ENCODE measurements around the gene KCNIP4. TPM values are rescaled to one million over a fixed set of nuclear protein-coding genes. Genes with fewer than 3 reads are reported as not detected.

KCNIP4 gene
- total and polyA plus RNA-seq, 2 donors (not counting 1 experiment from before 2014, with no cell fraction given), result not detected

DNA sequence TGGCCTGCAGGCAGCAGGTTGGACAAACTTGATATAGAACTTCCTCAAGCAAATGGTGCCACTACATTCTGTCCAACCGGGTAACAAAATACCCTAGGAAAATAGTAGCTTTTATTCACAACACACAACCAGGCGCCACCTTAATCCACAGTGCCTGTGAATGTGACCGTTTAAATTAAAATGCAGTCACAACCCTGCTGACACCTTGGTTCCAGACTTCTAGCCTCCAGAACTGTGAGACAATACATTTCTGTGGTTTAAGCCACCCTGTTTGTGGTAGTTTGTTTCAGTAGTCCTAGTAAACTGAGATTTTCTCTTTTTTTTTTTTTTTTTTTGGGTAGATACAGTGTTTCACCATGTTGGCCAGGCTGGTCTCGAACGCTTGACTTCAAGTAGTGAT, 672.5 kb downstream of the KCNIP4 start:
- Histone ChIP-seq H3K4me1 (ENCODE audit: control insufficient read depth in 2 of 2, insufficient read depth in 2 of 2, low read length in 2 of 2) (no peaks in the 10 kb centered on the region), H3K9me3 (ENCODE audit: control extremely low read depth in 1 of 3, control insufficient read depth in 2 of 3, insufficient read depth in 1 of 3, low read length in 2 of 3) (no peaks in the 10 kb centered on the region), H3K79me2 (ENCODE audit: control insufficient read depth, insufficient read depth, low read length) (no peaks in the 10 kb centered on the region), H3K27me3 (replicated peaks in 1 of 4; ENCODE audit: control extremely low read depth in 1 of 4, control insufficient read depth in 3 of 4, insufficient read depth in 4 of 4, low read length in 3 of 4) (no peaks in the 10 kb centered on the region), H3K27ac (ENCODE audit: low read length in 2 of 2) (no peak overlapping the region), H3K9ac (ENCODE audit: low read length) (no peak overlapping the region), H3K4me3 (ENCODE audit: control extremely low read depth in 1 of 5, extremely low read depth in 1 of 5, insufficient read depth in 1 of 5, low read depth in 2 of 5, low read length in 4 of 5) (no peak overlapping the region), H3K4me2 (replicated peaks; ENCODE audit: low read depth, low read length, poor library complexity, severe bottlenecking) (no peak overlapping the region), H3K36me3 (replicated peaks in 1 of 2; ENCODE audit: control extremely low read depth in 1 of 2, control insufficient read depth in 1 of 2, extremely low read depth in 1 of 2, insufficient read depth in 2 of 2, low read length in 1 of 2) (no peaks in the 10 kb centered on the region), H4K20me1 (ENCODE audit: control insufficient read depth, insufficient read depth, low read length, poor library complexity, severe bottlenecking) (no peaks in the 10 kb centered on the region), H2AFZ (ENCODE audit: insufficient read depth, low read depth, low read length, poor library complexity, severe bottlenecking) (no peak overlapping the region)
- ATAC-seq (ENCODE audit: low read depth), result no peak
- no peak overlapping the region for H3K27ac Mint-ChIP-seq
- 96% methylated on average over 5 of the region's 5 CpGs for WGBS (ENCODE audit: insufficient coverage)
- DNase-seq, result no peak
- no peak overlapping the region for H3K4me3 Mint-ChIP-seq
- H3K9me3 Mint-ChIP-seq (ENCODE audit: insufficient read depth), result peaks cover 2% of the 10 kb centered on the region
- intact Hi-C loops (cut with micrococcal nuclease), result no loop called here
- TF ChIP-seq, protein P1, sequence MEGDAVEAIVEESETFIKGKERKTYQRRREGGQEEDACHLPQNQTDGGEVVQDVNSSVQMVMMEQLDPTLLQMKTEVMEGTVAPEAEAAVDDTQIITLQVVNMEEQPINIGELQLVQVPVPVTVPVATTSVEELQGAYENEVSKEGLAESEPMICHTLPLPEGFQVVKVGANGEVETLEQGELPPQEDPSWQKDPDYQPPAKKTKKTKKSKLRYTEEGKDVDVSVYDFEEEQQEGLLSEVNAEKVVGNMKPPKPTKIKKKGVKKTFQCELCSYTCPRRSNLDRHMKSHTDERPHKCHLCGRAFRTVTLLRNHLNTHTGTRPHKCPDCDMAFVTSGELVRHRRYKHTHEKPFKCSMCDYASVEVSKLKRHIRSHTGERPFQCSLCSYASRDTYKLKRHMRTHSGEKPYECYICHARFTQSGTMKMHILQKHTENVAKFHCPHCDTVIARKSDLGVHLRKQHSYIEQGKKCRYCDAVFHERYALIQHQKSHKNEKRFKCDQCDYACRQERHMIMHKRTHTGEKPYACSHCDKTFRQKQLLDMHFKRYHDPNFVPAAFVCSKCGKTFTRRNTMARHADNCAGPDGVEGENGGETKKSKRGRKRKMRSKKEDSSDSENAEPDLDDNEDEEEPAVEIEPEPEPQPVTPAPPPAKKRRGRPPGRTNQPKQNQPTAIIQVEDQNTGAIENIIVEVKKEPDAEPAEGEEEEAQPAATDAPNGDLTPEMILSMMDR (IDR thresholded peaks at IDR 0.05), result no peak
- no peak for TF ChIP-seq EZH2 (IDR thresholded peaks at IDR 0.05; ENCODE audit: borderline replicate concordance, insufficient read depth, low read depth, low read length, poor library complexity, severe bottlenecking)
- H3K27me3 Mint-ChIP-seq, result no peaks in the 10 kb centered on the region
- ChIA-PET POLR2A (no interaction called here), CTCF (no interaction called here)
- no peaks in the 10 kb centered on the region for H3K4me1 Mint-ChIP-seq

DNA sequence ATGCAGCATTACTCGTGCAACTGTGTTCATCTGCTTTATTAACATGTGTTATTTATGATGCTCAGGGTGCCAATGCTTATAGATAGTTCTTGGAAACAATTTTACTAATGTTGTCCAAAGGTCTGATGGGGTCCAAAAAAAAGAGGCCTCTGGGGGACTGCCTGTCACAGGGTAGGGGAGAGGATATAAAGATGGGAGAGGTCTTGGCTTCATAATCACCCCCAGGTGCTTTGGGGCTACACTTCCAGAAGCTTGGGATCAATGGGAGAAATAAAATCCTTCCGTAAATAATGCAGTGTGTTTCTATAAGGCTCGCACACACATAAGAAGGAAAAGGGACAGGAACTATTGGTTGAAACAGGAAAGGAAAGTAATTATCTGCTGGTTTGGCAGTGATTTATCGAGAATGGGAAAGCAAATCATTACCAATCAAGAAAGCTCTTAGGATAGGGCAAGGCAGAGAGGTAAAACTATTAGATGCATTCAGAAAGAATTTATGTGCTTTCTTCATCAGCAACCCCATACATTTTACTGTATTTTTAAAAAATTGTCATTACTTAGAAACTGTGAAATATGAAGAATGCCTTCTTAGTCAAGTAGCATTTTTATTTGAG, 677.0 kb downstream of the KCNIP4 start:
- Mint-ChIP-seq H3K4me1 (no peaks in the 10 kb centered on the region), H3K27ac (no peak overlapping the region), H3K4me3 (no peak overlapping the region), H3K27me3 (no peaks in the 10 kb centered on the region), H3K9me3 (ENCODE audit: insufficient read depth) (peaks cover 4% of the 10 kb centered on the region)
- no peaks in the 10 kb centered on the region for H3K36me3 ChIP-seq (replicated peaks in 1 of 2; ENCODE audit: control extremely low read depth in 1 of 2, control insufficient read depth in 1 of 2, extremely low read depth in 1 of 2, insufficient read depth in 2 of 2, low read length in 1 of 2)
- H3K79me2 ChIP-seq (ENCODE audit: control insufficient read depth, insufficient read depth, low read length), result no peaks in the 10 kb centered on the region
- no peak for DNase-seq
- H3K9ac ChIP-seq (ENCODE audit: low read length), result no peak overlapping the region
- ChIA-PET CTCF (no interaction called here), POLR2A (no interaction called here)
- no peak for ATAC-seq (ENCODE audit: low read depth)
- peaks cover 0 to 2% (median 0%) of the 10 kb centered on the region in 3 donors for H3K9me3 ChIP-seq (ENCODE audit: control extremely low read depth in 1 of 3, control insufficient read depth in 2 of 3, insufficient read depth in 1 of 3, low read length in 2 of 3)
- no peak overlapping the region for H3K4me3 ChIP-seq (ENCODE audit: control extremely low read depth in 1 of 5, extremely low read depth in 1 of 5, insufficient read depth in 1 of 5, low read depth in 2 of 5, low read length in 4 of 5)
- no peaks in the 10 kb centered on the region for H3K27me3 ChIP-seq (replicated peaks in 1 of 4; ENCODE audit: control extremely low read depth in 1 of 4, control insufficient read depth in 3 of 4, insufficient read depth in 4 of 4, low read length in 3 of 4)
- intact Hi-C loops (cut with micrococcal nuclease), result no loop called here
- no peak overlapping the region for H3K4me2 ChIP-seq (replicated peaks; ENCODE audit: low read depth, low read length, poor library complexity, severe bottlenecking)
- TF ChIP-seq, protein P1 (IDR thresholded peaks at IDR 0.05), result no peak
- no peak for TF ChIP-seq EZH2 (IDR thresholded peaks at IDR 0.05; ENCODE audit: borderline replicate concordance, insufficient read depth, low read depth, low read length, poor library complexity, severe bottlenecking)
- WGBS (ENCODE audit: insufficient coverage), result 66% methylated on average over 2 of the region's 4 CpGs
- H2AFZ ChIP-seq (ENCODE audit: insufficient read depth, low read depth, low read length, poor library complexity, severe bottlenecking), result no peak overlapping the region
- no peak overlapping the region for H3K27ac ChIP-seq (ENCODE audit: low read length in 2 of 2)
- no peaks in the 10 kb centered on the region for H4K20me1 ChIP-seq (ENCODE audit: control insufficient read depth, insufficient read depth, low read length, poor library complexity, severe bottlenecking)
- H3K4me1 ChIP-seq (ENCODE audit: control insufficient read depth in 2 of 2, insufficient read depth in 2 of 2, low read length in 2 of 2), result no peaks in the 10 kb centered on the region
